ENCODE results near the gene ZNF827.

GRCh38 chr4:145887241-145887991 lies 51.2 kb downstream of the ZNF827 start:
- TF ChIP-seq CTCF (conservative IDR thresholded peaks at IDR 0.05; ENCODE audit: low read depth in 2 of 2) = no peak; a peak in 1 of 4 replicates
- no peak for TF ChIP-seq JUNB (IDR thresholded peaks at IDR 0.05; ENCODE audit: unreplicated experiment)
- no peak for TF ChIP-seq EZH2 (IDR thresholded peaks at IDR 0.05; ENCODE audit: low read depth, unreplicated experiment)
- TF ChIP-seq REST (IDR thresholded peaks at IDR 0.05; ENCODE audit: unreplicated experiment) = no peak
- no peak for TF ChIP-seq POLR2AphosphoS5 (IDR thresholded peaks at IDR 0.05; ENCODE audit: low read depth)
- TF ChIP-seq ZNF462 (CRISPR knock-in tag; IDR thresholded peaks at IDR 0.05) = peak; percentile 59; the same call in 1 of the 2 replicates
- no peak for TF ChIP-seq EZH2phosphoT487 (IDR thresholded peaks at IDR 0.05; ENCODE audit: unreplicated experiment)
- TF ChIP-seq CREB1 (CRISPR knock-in tag; IDR thresholded peaks at IDR 0.05; ENCODE audit: low read depth) = no peak
- TF ChIP-seq ETS1 (IDR thresholded peaks at IDR 0.05) = no peak
- no peak; the same call in 1 of the 2 replicates for TF ChIP-seq ZNF114 (CRISPR knock-in tag; IDR thresholded peaks at IDR 0.05)
- no peak for TF ChIP-seq STAT1 (IDR thresholded peaks at IDR 0.05; ENCODE audit: unreplicated experiment)

All from GM23338 (cell line).